ENCODE data around the gene SLC16A4.

GRCh38 chr1:110436635-110437034, 45.8 kb upstream of the SLC16A4 start:
- TF ChIP-seq EZH2 (IDR thresholded peaks at IDR 0.05; ENCODE audit: insufficient read depth, poor library complexity, severe bottlenecking) (no peak), EZH2phosphoT487 (IDR thresholded peaks at IDR 0.05; ENCODE audit: insufficient read depth, low read depth) (no peak)
